Smooth muscle cell of trachea (primary cell): ENCODE data around the gene CD37. TPM values are rescaled to one million over a fixed set of nuclear protein-coding genes. Genes with fewer than 3 reads are reported as not detected.

Experiments
- total RNA-seq: library from RNA; depleted of rRNA; stranded (reverse); fragments of >200 nt; gene quantifications from 2 replicates; pipeline ENCODE4 v1.2.1, GENCODE V29; 2014

The CD37 gene, protein sequence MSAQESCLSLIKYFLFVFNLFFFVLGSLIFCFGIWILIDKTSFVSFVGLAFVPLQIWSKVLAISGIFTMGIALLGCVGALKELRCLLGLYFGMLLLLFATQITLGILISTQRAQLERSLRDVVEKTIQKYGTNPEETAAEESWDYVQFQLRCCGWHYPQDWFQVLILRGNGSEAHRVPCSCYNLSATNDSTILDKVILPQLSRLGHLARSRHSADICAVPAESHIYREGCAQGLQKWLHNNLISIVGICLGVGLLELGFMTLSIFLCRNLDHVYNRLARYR
- total RNA-seq: not detected in 2 replicates

DNA sequence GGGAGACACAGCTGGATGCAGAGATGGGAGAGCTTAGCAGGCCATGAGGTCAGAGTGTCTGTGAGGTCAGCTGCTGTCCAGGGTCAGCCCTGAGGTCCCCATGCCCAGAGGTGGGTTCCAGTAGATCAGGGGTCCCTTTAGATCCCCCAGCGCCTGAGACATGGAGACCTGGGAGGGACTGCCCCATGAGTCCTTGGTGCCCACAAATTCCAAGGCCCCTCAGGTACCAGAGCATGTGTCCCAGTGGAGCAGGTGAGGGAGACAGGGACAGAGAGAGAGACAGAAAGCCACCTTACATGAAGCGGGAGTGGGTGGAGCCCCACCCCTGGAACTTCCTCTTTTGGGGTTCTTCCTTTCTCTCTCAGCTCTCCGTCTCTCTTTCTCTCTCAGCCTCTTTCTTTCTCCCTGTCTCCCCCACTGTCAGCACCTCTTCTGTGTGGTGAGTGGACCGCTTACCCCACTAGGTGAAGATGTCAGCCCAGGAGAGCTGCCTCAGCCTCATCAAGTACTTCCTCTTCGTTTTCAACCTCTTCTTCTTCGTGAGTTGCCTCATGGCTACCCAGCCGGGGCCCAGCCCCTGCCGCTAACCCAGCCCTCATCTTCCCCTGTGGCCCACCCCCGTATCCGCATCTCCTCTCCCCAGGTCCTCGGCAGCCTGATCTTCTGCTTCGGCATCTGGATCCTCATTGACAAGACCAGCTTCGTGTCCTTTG is at the start of gene CD37:
Gene CD37 (plus strand): TSS at position 336 of the 713 bp plus-strand sequence. CDS start 135 bp downstream, at position 471.

DNA sequence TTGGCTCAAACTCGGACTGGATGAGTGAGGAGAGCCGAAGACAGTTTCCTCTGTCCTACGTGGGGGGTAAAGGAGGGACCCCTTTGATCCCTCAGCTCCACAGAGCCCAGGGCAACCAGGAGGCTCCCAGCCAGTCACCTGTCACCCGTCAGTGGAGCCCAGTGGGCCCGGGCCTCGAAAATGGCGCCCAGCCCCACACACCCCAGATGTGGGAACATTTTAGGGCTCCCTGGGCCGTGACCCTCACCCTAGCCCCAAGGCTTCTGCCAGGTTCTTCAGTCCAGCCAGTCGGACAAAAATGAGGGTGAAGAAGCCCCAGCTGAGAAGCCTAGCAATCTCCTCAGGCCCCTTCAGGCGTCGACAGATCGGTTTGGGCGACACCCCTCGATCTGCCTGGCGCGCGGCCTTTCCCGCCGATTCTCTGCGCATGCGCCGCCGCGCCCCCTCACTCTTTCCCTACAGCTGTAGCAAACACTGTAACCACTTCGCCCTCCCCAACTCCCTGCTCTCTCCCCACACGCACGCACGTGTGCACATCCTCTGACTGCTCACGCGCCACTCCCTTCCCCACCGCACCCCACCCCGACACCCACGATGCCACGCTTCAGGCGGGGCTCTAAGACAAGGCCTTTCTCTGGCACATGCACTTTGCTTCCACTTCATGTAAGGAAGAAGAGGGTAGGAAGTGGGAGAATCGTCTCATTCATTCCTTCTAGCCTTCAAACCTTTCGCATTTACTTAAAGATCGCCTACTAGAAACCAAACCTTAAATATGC is 10.2 kb upstream of the CD37 start, which contains the start of gene SLC6A16:
Gene SLC6A16 (minus strand): TSS at position 391 of the 776 bp plus-strand sequence. CDS start 13,844 bp downstream, outside the sequence.

DNA sequence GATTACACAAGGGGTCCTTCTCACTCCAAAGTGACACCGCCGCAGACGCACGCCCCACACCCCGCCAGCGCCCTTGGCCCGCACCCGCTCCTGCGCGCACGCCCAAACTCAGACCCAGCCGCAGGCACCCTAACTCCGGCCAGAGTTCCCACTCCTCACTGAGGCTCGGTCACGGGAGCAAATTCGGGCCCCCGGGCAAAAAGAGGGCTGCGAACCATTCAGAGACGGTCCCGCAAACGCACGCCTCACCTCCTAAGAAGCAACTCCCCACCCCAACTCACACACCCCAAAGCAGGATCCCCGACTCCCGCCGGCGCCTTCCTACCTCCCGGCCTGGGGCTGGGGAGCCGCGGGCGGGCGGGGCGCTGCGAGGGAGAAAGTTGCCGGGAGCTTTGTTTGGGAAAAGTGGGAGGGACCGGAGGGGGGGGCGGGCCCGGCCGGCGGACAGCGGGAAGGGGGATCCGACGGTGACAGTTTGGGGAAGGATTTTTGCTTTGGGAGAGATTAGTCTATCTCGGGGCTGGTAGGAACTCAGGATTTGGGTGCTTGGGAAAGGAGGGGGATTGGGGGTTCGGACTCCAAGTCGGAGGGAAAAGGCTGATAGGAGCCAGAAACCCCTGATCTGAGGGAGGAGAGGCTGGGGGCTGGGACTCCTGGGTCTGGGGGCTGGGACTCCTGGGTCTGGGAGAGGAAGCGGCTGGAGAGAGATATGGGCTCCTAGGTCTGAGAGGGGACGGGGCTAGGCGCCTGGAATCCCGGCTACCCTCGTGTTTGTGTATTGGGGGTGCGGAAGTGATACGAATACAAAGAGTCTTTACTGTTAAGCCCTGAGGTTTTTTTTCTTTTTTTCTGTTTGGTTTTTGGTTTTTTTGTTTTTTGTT is 27.1 kb downstream of the CD37 start, which contains the start of gene TEAD2:
Gene TEAD2 (minus strand): TSS at position 369 of the 881 bp plus-strand sequence. CDS start 2,341 bp downstream, outside the sequence.

DNA sequence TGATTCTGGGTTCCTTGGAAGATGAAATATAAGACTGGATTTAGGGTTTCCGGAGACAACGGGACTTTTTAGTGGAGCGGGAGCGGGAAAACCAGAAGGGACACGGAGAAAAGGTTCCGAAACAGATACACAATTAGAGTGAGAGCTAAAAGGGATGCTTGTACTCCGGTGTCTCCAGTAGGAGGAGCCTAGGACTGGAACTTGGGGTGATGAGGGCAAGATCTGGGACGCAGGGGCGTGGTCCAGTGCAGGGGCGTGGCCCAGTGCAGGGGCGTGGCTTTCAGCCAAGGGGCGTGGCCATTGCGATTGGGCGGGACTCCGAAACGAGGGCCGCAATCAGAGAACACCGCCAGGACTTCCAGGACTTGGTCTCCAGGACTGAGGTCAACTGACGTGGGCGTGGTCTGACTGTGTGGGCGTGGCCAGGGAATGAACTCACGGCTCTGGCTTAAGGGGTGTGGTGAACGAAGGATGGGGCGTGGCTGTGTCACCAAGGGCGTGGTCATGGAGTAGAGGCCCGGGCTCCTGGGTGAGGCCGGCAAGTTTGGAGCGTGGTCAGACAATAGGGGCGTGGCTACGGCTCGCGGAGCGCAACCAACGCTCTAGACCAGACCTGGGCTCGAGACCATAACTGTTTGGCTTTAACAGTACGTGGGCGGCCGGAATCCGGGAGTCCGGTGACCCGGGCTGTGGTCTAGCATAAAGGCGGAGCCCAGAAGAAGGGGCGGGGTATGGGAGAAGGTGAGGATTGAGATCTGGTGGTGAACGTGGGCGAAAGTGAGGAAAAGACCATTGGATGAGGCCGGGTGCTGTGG is 28.3 kb downstream of the CD37 start, which contains the start of gene DKKL1:
Gene DKKL1 (plus strand): TSS at position 610 of the 815 bp plus-strand sequence. CDS start 122 bp downstream, at position 732.

DNA sequence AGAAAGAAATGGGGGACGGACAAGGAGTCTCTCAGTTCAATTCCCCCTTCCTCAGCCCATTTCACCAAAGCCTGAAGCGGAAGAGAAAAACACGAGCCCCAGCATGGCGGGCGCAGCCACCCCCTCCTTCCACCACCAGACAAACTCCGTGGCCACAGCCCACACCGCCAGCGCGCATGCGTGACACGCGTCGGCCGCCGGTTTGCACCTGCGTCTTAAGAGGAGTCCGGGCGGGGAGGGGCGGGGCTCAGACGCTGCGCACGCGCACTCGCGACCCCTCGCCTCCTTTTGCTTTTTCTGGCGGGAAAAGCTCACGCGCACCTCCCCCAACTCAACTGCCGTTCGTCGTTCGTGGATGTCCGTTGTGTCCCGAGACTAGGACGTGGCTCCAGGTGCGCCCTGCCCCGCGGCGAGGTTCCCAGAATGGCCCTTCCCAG is 52.7 kb downstream of the CD37 start, which contains the start of gene KASH5:
Gene KASH5 (plus strand): TSS at position 314 of the 437 bp plus-strand sequence. CDS start 2,635 bp downstream, outside the sequence.

Other genes with a start within 250 kb of the CD37 start
- 116 and 242 TPM in 2 replicates for gene SNRNP70, start 250.0 kb upstream of the CD37 start, total RNA-seq
- gene LIN7B, start 221.0 kb upstream of the CD37 start, total RNA-seq: 6.3 and 7.4 TPM in 2 replicates
- gene C19orf73, start 216.3 kb upstream of the CD37 start, total RNA-seq: 0.99 TPM in 1 of 2 replicates, not detected in the other
- 1.0 and 1.5 TPM in 2 replicates for gene PPFIA3, start 215.9 kb upstream of the CD37 start, total RNA-seq
- gene HRC, start 180.0 kb upstream of the CD37 start, total RNA-seq: not detected in 2 replicates
- 23.0 and 27.0 TPM in 2 replicates for gene TRPM4, start 177.6 kb upstream of the CD37 start, total RNA-seq
- 0.66 TPM in 1 of 2 replicates, not detected in the other for gene SLC6A16, start 10.2 kb upstream of the CD37 start, total RNA-seq
- 18.8 and 24.3 TPM in 2 replicates for gene TEAD2, start 27.0 kb downstream of the CD37 start, total RNA-seq
- gene DKKL1, start 28.5 kb downstream of the CD37 start, total RNA-seq: 0.44 TPM in 1 of 2 replicates, not detected in the other
- gene KASH5, start 52.8 kb downstream of the CD37 start, total RNA-seq: 0.17 TPM in 1 of 2 replicates, not detected in the other
- gene PTH2, start 88.0 kb downstream of the CD37 start, total RNA-seq: not detected in 2 replicates
- gene GFY, start 90.0 kb downstream of the CD37 start, total RNA-seq: not detected in 2 replicates
- 0.15 and 0.33 TPM in 2 replicates for gene SLC17A7, start 106.1 kb downstream of the CD37 start, total RNA-seq
- gene PIH1D1, start 116.4 kb downstream of the CD37 start, total RNA-seq: 103 and 145 TPM in 2 replicates
- gene ALDH16A1, start 117.8 kb downstream of the CD37 start, total RNA-seq: 16.5 and 33.7 TPM in 2 replicates
- gene FLT3LG, start 138.8 kb downstream of the CD37 start, total RNA-seq: 3.6 and 7.9 TPM in 2 replicates
- 2,428 and 4,431 TPM in 2 replicates for gene RPL13A, start 152.2 kb downstream of the CD37 start, total RNA-seq
- gene RPS11, start 161.0 kb downstream of the CD37 start, total RNA-seq: 2,449 and 2,469 TPM in 2 replicates
- 37.2 and 105 TPM in 2 replicates for gene FCGRT, start 177.3 kb downstream of the CD37 start, total RNA-seq
- gene RCN3, start 192.6 kb downstream of the CD37 start, total RNA-seq: 228 and 362 TPM in 2 replicates
- 48.5 and 71.3 TPM in 2 replicates for gene NOSIP, start 245.2 kb downstream of the CD37 start, total RNA-seq
- 0.29 and 1.2 TPM in 2 replicates for gene PRRG2, start 245.9 kb downstream of the CD37 start, total RNA-seq